SW 1271 (cell line): ENCODE measurements around the gene AACS.
"Not testable (repeated sequence)": the region's sequence is repeated elsewhere in the genome, so short reads cannot be mapped to it uniquely, and the experiment has no call there.

Experiments used
- DNase-seq, 2 experiments: peaks; one replicate each; lab custom pipeline; 2025; lab: John Stamatoyannopoulos, UW

AACS gene

DNA sequence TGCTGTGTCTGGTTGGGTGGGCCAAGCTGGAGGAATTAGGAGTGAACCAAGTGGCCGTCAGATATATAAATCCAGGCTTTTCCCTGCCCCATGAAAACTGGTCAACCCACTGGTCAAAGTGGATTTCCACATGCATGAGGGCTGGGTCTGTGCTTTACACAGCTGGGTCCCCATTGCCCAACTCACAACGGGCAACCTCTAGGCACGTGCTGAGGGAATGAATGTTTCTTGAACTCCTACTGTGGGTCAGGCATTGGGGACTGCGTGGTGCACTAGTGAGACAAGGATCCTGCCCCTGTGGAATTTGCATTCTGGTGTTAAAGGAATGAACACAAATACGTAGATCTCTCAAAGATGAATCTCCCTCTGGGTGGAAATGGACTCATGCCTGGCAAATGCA is 7.5 kb upstream of the AACS start:
- DNase-seq, result no peak

DNA sequence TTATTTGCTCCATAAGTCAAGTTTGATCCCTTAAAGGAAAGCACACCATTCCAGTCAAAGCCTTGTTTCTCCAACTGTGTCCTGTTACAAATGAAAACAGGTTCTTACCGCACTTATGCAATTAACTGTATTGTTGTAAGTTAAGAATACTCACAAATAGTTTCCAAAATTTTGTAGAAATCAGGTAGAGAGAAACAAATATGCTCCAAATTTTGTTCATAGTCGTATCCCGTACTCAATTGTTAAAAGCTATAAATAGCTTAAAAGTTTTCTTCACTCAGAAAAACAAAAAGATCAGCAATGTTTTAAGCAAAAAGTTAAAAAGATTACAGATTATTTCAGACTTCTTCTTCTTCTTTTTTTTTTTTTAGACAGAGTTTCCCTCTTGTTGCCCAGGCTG is 4.0 kb upstream of the AACS start:
- no peak for DNase-seq

DNA sequence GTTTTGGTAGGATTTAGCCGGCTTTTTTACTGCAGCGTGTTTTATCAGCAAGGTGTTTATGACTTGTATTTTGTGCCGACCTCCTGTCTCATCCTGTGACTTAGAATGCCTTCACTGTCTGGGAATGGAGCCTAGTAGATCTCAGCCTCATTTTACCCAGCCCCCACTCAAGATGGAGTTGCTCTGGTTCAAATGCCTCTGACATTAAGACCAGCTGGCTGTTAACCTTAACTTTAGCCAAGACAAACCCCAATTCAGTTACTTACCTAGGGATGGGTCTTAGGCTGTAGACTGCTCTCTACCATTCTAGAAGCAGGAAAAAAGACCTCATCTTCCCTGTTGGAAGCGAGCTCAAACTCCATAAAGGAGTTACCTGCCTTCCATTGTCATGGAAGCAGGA is 1.7 kb upstream of the AACS start:
- DNase-seq, result not testable (repeated sequence)

DNA sequence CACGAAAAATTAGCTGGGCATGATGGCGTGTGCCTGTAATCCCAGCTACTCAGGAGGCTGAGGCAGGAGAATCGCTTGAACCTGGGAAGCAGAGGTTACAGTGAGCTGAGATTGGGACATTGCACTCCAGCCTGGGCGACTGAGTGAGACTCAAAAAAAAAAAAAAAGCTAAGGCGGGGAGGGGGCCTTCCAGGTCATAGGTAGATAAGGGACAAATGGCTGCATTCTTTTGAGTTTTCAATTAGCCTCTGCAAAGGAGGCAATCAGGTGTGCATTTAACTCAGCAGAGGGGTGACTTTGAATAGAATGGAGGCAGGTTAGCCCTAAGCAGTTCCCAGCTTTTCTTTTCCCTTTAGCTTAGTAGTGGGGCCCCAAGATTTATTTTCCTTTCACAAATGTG is 743 bp upstream of the AACS start:
- no peak for DNase-seq

DNA sequence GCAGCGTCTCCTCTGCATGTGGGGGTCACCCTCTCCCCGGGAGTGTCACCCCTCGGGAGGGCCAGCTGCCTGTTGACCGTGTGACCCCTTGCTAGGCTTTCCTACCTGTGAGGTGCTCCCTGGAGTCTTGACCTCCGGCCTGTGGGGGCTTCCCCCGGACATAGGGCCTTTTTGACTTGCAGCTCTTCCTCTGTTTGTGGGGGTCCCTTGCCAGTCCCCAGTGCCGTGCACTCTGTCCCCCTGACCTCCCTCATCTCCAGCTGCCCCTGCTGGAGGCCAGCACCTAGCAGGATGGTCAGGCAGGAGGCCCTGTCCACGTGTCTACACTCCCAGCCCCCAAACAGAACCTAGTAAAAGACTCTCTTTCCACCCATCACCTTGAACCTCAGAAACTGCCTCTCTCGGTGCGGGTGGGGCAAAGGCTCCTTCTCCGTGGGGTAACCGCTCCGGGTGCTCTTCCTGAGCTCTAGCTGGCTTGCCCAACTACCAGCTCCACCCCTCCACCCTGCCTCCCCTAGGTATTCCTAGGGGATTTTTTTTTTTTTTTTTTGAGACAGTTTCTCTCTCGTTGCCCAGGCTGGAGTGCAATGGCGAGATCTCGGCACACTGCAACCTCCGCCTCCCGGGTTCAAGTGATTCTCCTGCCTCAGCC is 810 bp downstream of the AACS start:
- DNase-seq, result no peak

DNA sequence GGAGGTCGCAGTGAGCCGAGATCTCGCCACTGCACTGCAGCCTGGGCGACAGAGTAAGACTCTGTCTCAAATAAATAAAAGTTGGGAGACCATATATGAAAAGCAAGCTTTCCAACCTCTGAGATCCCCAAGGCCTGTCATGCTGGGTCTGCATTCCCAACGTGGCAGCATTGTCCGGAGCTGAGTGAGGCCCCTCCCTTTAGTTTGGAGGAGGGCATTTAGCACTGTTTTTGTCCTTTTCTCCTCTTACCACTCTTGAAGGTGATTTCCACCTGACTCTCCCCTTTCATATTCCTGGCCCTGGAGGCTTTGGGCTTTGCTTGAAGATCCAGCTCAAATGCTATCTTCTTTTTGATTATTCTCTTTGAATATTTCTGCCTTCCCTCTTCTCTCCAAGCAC is 3.2 kb downstream of the AACS start:
- no peak for DNase-seq

DNA sequence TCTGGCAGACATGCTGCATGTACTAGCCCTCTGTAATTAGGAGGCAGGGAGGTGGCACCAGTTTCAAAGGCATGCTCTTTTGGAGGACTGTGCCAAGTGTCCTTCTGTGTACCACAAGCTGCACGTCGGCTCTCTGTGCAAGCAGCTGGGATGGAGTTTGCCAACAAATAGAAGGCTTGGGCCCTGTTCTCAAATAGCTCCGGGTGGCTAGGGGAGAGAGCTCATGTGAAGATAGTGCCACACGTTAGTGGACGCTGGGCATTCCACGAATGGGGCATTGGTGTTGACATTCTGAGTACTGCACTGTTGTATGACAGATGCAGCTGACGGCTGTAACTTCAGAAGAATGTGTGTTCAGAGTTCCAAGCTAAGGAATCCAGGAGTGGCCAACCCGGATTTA is 4.4 kb downstream of the AACS start:
- DNase-seq, result no peak

DNA sequence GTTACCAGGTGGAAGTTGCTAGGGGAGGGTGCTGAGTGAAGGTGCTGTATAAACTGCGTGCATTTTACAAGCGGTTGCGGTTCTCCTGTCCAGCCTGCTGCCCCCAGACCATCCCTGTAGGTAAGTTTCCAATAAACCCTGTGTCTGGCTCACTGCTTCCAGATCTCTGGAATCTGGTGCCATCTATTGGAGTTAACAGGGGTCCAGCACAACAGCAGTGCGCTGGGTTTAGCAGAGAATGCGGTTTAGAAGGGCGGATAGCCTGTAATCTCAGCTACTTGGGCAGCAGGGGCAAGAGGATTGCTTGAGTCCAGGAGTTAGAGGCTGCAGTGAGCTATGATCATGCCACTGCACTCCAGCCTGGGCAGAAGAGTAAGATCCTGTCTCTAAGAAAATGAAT is 4.9 kb downstream of the AACS start:
- DNase-seq, result no peak

DNA sequence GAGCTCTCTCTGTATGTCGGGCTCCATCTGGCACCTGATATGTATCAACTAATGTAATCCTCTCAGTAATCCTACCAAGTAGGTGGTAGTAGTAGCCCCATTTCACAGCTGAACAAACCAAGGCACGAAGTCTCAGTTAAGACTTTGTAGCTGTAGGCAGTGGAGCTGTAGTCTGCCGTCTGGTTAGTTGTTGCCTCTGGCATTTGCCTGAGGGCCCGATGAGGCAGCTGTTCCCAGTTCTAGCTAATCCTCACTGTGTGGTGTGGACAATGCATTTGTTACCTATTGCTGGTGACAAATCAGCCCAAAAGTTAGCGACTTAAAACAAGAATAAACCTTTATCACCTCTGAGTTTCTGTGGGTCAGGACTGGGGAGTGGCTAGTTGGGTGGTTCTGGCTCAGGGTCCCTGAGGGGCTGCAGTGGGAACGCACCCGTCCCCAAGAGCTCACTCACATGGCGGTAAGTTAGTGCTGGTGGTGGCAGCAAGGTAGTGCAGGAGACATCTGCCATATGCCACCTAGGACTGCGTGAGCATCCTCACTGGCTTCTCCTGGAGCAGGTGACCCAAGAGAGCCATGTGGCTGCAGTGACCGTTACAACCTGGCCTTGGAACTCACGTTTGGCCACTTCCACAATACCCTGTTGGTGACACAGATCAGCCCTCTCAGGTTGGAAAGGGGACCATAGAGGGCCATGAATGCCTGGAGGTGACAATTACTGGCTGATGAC is 5.6 kb downstream of the AACS start:
- DNase-seq, result no peak

DNA sequence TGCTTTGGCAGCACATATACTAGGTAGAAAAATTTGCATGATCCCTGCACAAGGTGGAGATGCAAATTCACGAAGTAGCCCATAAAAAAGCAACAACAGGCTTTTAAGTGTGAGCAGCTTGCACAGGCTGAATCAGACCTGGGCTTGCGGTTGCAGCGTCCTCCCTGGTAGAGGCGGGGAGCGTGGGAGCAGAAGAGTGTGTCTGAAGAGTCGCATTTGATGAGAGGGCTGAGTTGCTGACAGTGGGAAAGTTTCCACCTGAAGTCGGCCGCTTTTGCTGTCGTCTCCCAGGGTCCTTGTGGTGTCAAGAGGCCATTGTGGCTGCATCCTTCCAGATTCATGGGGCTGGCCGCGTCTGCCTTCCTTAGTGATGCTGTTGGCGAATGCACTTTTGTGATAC is 6.2 kb downstream of the AACS start:
- DNase-seq, result no peak

DNA sequence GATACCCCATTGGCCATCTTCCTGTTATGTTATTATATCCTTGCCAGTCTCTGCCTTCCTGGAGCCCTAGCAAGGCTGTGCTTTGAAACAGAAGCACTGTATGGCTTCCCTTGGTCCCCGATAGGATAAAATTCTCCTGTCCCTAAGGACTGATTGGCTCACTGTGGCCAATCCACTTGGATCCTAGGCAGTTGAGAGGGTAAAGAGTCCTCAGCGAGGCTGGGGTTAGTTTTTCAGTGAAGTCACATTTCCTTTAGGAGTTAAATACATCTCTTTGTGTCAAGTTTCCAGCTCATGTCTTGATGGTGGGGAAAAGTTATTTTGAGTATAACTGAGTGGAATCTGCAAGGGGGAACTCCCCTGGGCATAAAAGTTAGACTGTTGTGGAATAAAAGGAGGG is 7.3 kb downstream of the AACS start:
- no peak for DNase-seq

DNA sequence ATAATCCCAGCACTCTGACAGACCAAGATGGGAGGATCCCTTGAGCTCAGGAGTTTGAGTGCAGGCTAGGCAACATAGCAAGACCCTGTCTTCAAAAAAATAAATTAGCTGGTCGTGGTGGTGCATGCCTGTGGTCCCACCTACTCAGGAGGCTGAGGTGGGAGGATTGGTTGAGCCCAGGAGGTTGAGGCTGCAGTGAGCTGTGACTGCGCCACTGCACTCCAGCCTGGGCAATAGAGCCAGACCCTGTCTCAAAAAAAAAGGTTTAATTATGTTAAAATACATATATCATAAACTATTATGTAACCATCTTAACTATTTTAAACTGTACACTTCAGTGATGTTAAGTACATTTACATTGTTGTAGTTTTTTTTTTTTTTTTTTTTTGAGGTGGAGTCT is 9.1 kb downstream of the AACS start:
- DNase-seq, result not testable (repeated sequence)

DNA sequence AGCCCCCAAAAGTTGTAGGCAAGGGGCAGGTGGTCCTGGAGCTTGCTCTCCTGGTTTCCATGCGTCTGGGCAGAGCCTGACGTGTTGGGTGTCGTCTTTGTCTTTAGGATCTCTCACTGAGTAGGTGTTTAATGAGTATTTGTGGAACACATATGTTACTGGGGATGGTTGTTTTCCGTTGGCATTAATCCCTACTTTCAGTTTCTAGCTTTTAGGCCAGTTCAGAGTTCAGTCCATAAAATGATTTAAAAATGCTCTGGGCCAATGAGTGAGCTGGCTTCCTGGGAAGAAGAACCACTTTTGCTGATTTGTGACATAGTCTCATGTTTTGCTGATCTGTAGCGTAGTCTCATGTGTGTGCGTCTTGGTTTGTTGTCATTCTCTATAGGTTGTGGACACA is 10.9 kb downstream of the AACS start:
- no peak for DNase-seq

DNA sequence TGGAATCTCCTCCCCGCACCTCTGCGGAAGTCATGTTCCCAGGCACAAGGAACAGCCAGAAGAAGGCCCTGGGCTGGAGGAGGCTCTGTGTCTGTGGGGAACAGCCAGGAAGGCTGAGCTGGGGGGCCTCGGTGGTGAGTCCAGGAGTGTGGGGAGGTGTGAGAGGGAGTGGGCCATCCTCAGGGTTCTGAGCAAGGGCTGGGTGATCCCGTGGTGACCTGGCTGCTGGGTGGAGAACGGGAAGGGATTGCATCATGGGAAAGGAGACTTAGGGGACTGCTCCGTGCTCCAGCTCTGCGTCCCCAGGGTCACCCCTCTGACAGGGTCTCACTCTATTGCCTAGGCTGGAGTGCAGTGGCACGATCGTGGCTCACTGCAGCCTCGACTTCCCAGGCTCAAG is 13.8 kb downstream of the AACS start:
- no peak for DNase-seq

DNA sequence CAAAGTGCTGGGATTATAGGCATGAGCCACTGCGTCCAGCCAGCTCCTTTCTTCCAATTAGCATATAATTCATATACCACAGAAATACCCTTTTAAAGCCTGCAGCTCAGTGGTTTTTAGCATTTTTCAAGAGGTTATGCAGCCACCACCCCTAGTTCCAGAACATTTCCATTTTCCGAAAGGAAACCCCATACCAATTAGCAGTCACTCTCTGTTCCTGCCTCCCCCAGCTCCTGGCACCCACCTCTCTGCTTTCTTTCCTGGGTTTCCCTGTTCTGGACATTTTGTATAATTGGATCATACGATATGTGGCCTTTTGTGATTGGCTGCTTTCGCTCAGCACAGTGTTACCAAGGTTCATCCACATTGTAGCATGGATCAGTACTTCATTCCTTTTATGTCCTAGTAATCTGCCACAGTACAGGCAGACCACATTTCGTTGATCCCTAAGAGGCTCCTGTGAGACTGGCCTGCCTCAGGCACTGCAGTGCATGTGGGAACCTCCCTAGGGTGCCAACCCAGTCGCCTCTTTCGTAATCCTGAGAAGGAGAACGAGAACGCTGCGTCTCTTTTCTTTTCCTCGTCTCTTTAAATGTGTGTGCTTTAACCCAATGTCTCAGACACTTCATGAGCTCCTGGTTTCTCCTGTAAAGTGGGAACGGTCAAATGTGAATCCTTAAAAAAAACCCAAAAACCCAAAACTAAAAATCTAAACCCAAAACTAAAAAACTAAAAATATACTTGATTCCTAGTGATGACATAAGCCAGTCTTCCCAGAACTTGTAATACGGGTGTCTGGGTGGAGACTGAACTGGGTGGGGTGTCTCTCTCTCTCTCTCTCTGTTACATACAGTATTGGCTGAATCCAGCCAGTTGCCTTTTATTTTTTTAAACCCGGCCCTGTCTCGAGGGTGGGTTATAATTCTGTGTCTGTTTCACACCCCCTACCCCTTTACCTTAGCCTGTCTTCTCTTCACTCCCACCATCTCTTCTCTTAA is 14.7 kb downstream of the AACS start:
- no peak for DNase-seq

DNA sequence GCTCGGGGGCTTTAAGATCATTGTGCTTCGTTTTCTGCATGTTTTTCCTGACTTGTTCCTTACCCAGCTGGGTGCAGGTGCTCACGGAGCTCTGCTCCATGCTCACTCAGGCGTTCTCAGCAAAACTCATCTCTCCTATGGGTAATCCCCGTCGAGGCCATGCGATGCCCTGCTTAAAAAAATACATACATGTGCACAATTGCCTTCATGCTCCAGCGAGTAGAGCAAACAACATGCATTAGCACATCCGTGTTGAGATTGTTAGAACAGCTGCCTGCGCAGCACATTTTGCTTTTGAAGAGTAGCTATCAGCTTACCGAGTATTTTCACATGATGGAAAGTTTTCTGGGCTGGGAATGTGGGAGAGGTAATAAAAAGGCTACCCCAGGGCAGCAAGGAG is 16.2 kb downstream of the AACS start:
- no peak for DNase-seq

DNA sequence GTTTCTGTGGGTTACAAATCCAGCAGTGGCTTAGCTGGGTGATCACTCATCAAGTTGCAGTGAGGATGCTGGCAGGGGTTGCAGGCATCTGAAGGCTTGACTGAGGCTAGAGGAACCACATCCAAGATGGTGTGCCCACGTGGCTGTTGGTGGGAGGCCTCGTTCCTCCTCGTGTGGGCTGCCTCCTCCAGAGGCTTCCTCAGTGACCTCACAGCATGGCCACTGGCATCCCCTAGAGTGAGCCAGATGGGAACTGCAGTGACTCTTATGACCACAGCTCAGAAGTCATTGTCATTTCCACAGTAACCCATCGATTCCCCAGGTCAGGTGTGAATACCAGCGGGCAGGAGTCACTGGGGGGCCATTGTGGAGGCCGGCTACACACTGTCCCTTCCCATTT is 17.8 kb downstream of the AACS start:
- no peak for DNase-seq

DNA sequence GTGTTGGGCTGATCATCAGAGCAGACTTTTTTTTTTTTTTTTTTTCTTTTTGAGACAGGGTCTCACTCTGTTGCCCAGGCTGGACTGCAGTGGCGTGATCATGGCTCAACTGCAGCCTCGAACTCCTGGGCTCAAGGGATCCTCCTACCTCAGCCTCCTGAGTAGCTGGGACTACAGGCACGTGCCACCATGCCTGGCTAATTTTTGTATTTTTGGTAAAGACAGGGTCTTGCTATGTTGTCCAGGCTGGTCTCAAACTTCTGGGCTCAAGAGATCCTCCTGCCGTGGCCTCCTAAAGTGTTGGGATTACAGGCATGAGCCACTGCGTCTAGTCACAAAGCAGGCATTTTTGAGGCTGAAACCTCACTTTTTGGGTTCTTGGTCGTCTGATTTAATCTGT is 23.0 kb downstream of the AACS start:
- DNase-seq, result not testable (repeated sequence)

DNA sequence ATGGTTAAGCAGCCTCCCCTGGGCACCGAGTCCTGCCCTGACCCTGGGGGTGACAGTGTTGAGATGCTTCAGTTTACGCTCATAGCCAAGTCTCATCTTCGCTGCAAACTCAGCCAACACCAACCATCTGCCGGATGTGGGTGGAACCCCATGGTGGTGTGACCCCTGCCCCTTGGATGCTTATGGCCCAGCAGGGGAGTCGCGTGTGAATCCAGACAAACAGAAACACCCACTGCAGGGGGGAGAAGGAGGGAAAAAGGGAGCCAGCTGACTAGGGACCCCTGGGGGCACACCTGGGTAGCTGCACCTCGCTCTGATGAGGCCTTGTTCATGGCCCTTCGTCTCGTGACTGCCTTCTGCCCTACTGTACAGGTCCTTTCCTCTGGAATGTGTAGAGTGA is 23.8 kb downstream of the AACS start:
- DNase-seq, result no peak

DNA sequence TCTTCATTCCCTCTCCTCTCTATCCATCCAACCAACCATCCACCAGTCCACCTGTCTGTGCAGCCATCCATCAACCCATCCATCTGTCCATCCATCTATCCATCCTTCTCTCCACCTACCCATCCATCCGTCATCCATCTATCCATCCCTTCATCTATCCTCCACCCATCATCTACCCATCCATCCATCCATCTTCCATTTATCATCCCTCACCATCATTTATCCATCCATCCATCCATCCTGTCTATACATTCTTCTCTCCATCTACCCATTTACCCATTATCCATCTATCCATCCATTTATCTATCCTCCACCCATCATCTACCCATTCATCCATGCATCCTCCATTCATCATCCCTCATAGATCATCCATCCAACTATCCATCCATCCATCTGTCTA is 24.4 kb downstream of the AACS start:
- no peak for DNase-seq

DNA sequence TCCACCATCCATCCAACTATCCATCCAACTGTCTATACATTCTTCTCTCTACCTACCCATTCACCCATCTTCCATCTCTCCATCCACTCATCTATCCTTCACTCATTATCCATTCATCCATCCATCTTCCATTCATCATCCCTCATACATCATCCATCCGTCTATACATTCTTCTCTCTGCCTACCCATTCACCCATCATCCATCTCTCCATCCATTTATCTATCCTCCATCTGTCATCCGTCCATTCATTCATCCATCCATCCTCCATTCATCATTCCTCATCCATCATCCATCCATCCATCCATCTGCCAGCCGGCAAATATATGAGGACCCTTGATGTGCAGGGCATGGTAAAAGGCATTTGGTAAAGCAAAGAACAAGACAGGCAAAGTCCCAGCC is 25.2 kb downstream of the AACS start:
- DNase-seq, result no peak

DNA sequence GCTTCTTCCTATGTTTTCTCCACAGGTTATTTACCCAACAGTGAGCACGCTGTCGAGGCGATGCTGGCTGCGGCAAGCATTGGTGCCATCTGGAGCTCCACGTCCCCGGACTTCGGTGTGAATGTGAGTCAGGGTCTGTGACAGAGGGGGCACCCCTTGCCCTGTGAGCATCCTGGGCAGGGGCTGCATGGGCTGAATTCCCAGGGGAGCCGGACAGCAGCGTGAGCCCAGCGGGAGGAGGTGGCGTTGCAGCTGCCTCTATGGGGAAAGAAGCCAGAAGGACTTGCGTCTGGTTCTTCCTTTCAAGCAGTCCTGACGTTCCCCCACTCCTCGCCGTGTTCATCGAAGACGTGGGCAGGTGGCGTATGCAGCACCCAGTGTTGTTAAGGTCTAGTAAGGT is 26.2 kb downstream of the AACS start:
- no peak for DNase-seq
